Psoas muscle (tissue), 8 donors: Measurements from ENCODE around the gene ZSCAN1. TPM values are rescaled to one million over a fixed set of nuclear protein-coding genes. Genes with fewer than 3 reads are reported as not detected.

Experiments
- ATAC-seq, 4 donors: fragments of 200-7000 bp; cut with Tn5 transposase; one replicate each; pipeline ENCODE4 v1.9.1; 2020; ENCODE audit warnings: moderate library complexity in 3 of 4, mild to moderate bottlenecking in 2 of 4
- DNase-seq, 2 donors: peaks; one replicate each; pipeline ENCODE4 v3.0.0-alpha.2; 2020
- H3K27ac ChIP-seq: fragments of 200-600 bp; one replicate; pipeline ENCODE4 v1.8.0; 2022
- H3K27me3 ChIP-seq, 3 donors: fragments of 200-600 bp in 1 of 3; one replicate each; pipeline versions ENCODE4 v1.6.1 to v1.8.0; 2013 to 2022; ENCODE audit warnings: low read length in 2 of 3, mild to moderate bottlenecking in 2 of 3, moderate library complexity in 1 of 3; ENCODE audit not compliant: insufficient read depth in 3 of 3
- H3K36me3 ChIP-seq, 2 donors: fragments of 200-600 bp in 1 of 2; one replicate each; pipeline versions ENCODE4 v1.6.1 to v1.8.0; 2013 to 2022; ENCODE audit warnings: low read depth in 1 of 2, mild to moderate bottlenecking in 1 of 2, moderate library complexity in 1 of 2; ENCODE audit not compliant: insufficient read depth in 1 of 2
- H3K4me1 ChIP-seq: fragments of 200-600 bp; one replicate; pipeline ENCODE4 v1.8.0; 2022
- H3K4me3 ChIP-seq: fragments of 200-600 bp; one replicate; pipeline ENCODE4 v1.8.0; 2022; ENCODE audit warnings: mild to moderate bottlenecking
- H3K9me3 ChIP-seq: fragments of 200-600 bp; one replicate; pipeline ENCODE4 v1.8.0; 2022
- WGBS, 3 donors: extraction: QIAGEN DNeasy Blood & Tissue Kit; methylation state at CpG; one replicate each; pipeline versions ENCODE4 v1.1.6 to v1.1.7; 2013; 5-methylcytosine and 5-hydroxymethylcytosine counted together
- intact Hi-C, 2 donors: fragments of 100-400 bp; cut with DNase I; formaldehyde crosslinking; loops; one replicate each; pipeline versions ENCODE4 v1.11.0 to v1.14.2; 2022
- polyA plus RNA-seq, 3 donors: library from polyadenylated mRNA; stranded (reverse); fragments of 200-250 nt; gene quantifications; one replicate each; pipeline ENCODE4 v1.2.3, GENCODE V29; 2013
- total RNA-seq, 4 donors: library from RNA; stranded (reverse); fragmentation: NEBNext Ultra II Directional in 2 of 4; extraction: Animal tissue kit (Norgen Biotek cat#: 25700) in 2 of 4; gene quantifications; one replicate each; pipeline versions ENCODE4 v1.2.1 to v1.2.4, GENCODE V29; 2021 to 2023
- TF ChIP-seq, protein P1 (sequence below): fragments of 200-600 bp; IDR thresholded peaks from one replicate; pipeline ENCODE4 v1.8.0; 2022; ENCODE audit warnings: antibody characterized with exemption
- donor health status: healthy with polysubstance abuse.
- donor health status: DM: no; HTN: no; CAD: no; lungs with moderate emphysema.
- donor health status: Bipolar disorder and iron deficiency.
- donor health status: healthy.
- donor health status: DM: yes; HTN: yes; CAD: no.
- donor health status: DM: no; HTN: no; CAD: no.
- donor health status: DM: no; HTN: no; CAD: no.
- donor health status: DM: yes; HTN: yes; CAD: no.

Gene ZSCAN1
- total and polyA plus RNA-seq, 7 donors, result not detected

DNA sequence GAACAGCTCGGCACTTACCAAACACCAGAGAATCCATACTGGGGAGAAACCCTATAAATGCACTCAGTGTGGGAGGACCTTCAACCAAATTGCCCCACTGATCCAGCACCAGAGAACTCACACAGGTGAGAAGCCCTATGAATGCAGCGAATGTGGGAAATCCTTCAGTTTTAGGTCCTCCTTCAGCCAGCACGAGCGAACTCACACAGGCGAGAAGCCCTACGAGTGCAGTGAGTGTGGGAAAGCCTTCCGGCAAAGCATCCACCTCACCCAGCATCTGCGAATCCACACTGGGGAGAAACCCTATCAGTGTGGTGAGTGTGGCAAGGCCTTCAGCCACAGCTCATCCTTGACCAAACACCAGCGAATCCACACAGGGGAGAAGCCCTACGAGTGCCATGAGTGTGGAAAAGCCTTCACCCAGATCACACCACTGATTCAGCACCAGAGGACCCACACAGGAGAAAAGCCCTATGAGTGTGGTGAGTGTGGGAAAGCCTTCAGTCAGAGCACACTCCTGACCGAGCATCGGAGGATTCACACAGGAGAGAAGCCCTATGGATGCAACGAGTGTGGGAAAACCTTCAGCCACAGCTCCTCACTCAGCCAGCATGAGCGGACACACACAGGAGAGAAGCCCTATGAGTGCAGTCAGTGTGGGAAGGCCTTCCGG is 33.6 kb downstream of the ZSCAN1 start:
- H3K4me1 ChIP-seq, result no peaks in the 10 kb centered on the region
- 98 to 99% (median 99%) methylated on average over 15 of the region's 15 CpGs for WGBS, 3 donors
- DNase-seq (no peak), ATAC-seq (no peak)
- no peak overlapping the region for H3K4me3 ChIP-seq
- intact Hi-C loops, result no loop called here
- H3K27ac ChIP-seq, result no peak overlapping the region
- peaks cover 14 to 46% of the 10 kb centered on the region in 2 donors for H3K36me3 ChIP-seq
- H3K27me3 ChIP-seq, result no peaks in the 10 kb centered on the region
- peaks cover 89% of the 10 kb centered on the region for H3K9me3 ChIP-seq
- TF ChIP-seq, protein P1, sequence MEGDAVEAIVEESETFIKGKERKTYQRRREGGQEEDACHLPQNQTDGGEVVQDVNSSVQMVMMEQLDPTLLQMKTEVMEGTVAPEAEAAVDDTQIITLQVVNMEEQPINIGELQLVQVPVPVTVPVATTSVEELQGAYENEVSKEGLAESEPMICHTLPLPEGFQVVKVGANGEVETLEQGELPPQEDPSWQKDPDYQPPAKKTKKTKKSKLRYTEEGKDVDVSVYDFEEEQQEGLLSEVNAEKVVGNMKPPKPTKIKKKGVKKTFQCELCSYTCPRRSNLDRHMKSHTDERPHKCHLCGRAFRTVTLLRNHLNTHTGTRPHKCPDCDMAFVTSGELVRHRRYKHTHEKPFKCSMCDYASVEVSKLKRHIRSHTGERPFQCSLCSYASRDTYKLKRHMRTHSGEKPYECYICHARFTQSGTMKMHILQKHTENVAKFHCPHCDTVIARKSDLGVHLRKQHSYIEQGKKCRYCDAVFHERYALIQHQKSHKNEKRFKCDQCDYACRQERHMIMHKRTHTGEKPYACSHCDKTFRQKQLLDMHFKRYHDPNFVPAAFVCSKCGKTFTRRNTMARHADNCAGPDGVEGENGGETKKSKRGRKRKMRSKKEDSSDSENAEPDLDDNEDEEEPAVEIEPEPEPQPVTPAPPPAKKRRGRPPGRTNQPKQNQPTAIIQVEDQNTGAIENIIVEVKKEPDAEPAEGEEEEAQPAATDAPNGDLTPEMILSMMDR, result no peak

DNA sequence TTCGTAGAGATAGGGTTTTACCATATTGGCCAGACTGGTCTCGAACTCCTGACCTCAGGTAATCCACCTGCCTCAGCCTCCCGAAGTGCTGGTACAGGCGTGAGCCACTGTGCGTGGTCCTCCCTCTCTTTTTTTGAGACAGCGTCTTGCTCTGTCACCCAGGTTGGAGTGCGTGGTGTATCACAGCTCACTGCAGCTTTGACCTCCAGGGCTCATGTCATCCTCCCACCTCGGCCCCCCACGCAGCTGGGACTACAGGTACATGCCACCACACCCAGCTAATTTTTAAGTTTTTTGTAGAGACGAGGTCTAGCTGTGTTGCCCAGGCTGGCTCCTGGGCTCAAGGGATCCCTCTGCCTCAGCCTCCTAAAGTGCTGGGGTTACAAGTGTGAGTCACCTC is 46.0 kb downstream of the ZSCAN1 start:
- Histone ChIP-seq H3K4me1 (no peaks in the 10 kb centered on the region), H3K4me3 (no peak overlapping the region), H3K27me3 (no peaks in the 10 kb centered on the region), H3K36me3 (peaks cover 9% of the 10 kb centered on the region in 2 donors), H3K9me3 (peaks cover 61% of the 10 kb centered on the region), H3K27ac (no peak overlapping the region)
- ATAC-seq (no peak), DNase-seq (no peak)
- TF ChIP-seq, protein P1, result no peak
- WGBS, 3 donors, result 93 to 94% (median 93%) methylated on average over 10 of the region's 10 CpGs
- intact Hi-C loops, result no loop called here

- Histone ChIP-seq H3K27ac (no peak overlapping the region), H3K27me3 (no peaks in the 10 kb centered on the region), H3K9me3 (peaks cover 53% of the 10 kb centered on the region), H3K4me1 (no peaks in the 10 kb centered on the region), H3K4me3 (no peak overlapping the region), H3K36me3 (peaks cover 11 to 37% of the 10 kb centered on the region in 2 donors)
- WGBS, 3 donors, result 96 to 98% (median 97%) methylated on average over 3 of the region's 3 CpGs
- no peak for ATAC-seq
- TF ChIP-seq, protein P1, result no peak
- no peak for DNase-seq
- intact Hi-C loops, result no loop called here
Observed at GRCh38 chr19:58083021-58083420, 49.2 kb downstream of the ZSCAN1 start.

DNA sequence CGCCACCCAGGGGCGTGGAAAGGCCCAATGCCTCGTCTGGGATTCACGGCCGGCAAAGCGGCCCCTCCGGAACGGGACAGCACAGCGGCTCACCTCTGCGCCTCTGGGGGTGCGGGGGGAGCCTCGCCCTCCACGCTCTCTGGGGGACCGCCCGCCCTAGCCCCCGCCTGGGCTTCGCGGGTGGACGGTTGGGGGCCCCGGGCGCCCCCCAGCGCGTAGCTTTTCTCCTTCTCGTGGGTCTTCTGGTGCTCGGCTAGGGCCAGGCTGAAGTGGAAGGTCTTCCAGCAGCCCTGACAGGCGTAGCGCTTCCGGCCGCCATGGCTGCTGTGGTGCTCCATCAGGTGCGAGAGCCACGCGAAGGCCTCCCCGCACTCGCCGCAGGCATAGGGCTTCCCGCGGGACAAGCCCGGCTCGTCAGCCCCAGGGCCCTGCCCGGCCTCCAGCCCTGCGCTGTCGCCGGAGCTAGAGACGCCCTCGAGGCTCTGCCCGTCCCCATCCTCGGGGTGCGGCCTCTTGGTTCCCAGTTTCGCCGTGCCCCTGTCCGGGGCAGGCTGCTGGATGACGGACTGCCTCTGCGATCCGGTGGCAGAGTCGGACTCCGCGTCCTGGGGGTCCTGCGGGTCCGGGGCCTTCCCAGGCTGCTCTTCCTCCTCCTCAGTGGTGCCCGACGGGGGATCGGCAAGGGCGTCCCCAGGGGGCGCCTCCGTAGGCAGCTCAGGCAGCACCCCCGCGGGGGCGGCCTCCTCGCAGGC is 50.9 kb downstream of the ZSCAN1 start:
- Histone ChIP-seq H3K9me3 (peaks cover 63% of the 10 kb centered on the region), H3K4me1 (no peaks in the 10 kb centered on the region), H3K36me3 (peaks cover 11 to 37% of the 10 kb centered on the region in 2 donors), H3K27me3 (no peaks in the 10 kb centered on the region), H3K27ac (no peak overlapping the region), H3K4me3 (no peak overlapping the region)
- intact Hi-C loops, result no loop called here
- TF ChIP-seq, protein P1, result no peak
- DNase-seq (no peak), ATAC-seq (no peak)
- WGBS, 3 donors, result 97 to 99% (median 99%) methylated on average over 64 to 69 of the region's 69 CpGs
